Neural cell (in vitro differentiated cells): ENCODE data around the gene PLA2G2E. TPM values are rescaled to one million over a fixed set of nuclear protein-coding genes. Genes with fewer than 3 reads are reported as not detected.
A peak's percentile ranks its signal among the peaks of the same experiment; 100 is the strongest.

ENCODE experiments used
- H2AFZ ChIP-seq: fragments of 200-600, 300-800 bp; sonication (generic), shearing (Covaris generic); 2 replicates; pipeline ENCODE4 v1.6.0; 2014; ENCODE audit warnings: low read depth, mild to moderate bottlenecking, antibody characterized with exemption, low read length, moderate library complexity
- H3F3A ChIP-seq: fragments of 200-600 bp; shearing (Covaris generic); 2 replicates; pipeline ENCODE4 v1.6.1; 2016; ENCODE audit warnings: mild to moderate bottlenecking, moderate library complexity, mixed read lengths, antibody characterized with exemption, low read length; ENCODE audit not compliant: insufficient read depth, poor library complexity, severe bottlenecking
- H3K27ac ChIP-seq: fragments of 200-600, 300-800 bp; sonication (generic), shearing (Covaris generic); 2 replicates; pipeline ENCODE4 v1.5.1; 2014; ENCODE audit warnings: mild to moderate bottlenecking, low read length, moderate library complexity
- H3K27me3 ChIP-seq: fragments of 300-800, 200-600 bp; sonication (generic), shearing (Covaris generic); 2 replicates; pipeline ENCODE4 v1.6.0; 2014; ENCODE audit warnings: mild to moderate bottlenecking, low read depth, low read length, moderate library complexity; ENCODE audit not compliant: insufficient read depth
- H3K36me3 ChIP-seq: fragments of 300-800, 200-600 bp; sonication (generic), shearing (Covaris generic); 2 replicates; pipeline ENCODE4 v1.5.1; 2014; ENCODE audit warnings: mild to moderate bottlenecking, antibody characterized with exemption, low read length, moderate library complexity; ENCODE audit not compliant: insufficient read depth
- H3K4me2 ChIP-seq: fragments of 300-800, 200-600 bp; sonication (generic), shearing (Covaris generic); 2 replicates; pipeline ENCODE4 v1.6.0; 2014; ENCODE audit warnings: mild to moderate bottlenecking, low read length
- H3K4me3 ChIP-seq: fragments of 300-800, 200-600 bp; sonication (generic), shearing (Covaris generic); 2 replicates; pipeline ENCODE4 v1.5.1; 2014; ENCODE audit warnings: mild to moderate bottlenecking, low read length, moderate library complexity
- H3K79me2 ChIP-seq: fragments of 200-600 bp; shearing (Covaris generic); replicated peaks from 2 replicates; pipeline ENCODE4 v1.6.0; 2014; ENCODE audit warnings: mild to moderate bottlenecking, low read length, moderate library complexity; ENCODE audit not compliant: insufficient read depth
- H3K9ac ChIP-seq: fragments of 300-800, 200-600 bp; sonication (generic), shearing (Covaris generic); 2 replicates; pipeline ENCODE4 v1.6.1; 2016; ENCODE audit warnings: mild to moderate bottlenecking, low read length, mixed read lengths
- H3K9me2 ChIP-seq: fragments of 200-600 bp; shearing (Covaris generic); 2 replicates; pipeline ENCODE4 v1.6.1; 2016; ENCODE audit warnings: mild to moderate bottlenecking, low read length, mixed read lengths; ENCODE audit not compliant: insufficient read depth
- H3K9me3 ChIP-seq: fragments of 200-600, 300-800 bp; sonication (generic), shearing (Covaris generic); 2 replicates; pipeline ENCODE4 v1.6.1; 2016; ENCODE audit warnings: mild to moderate bottlenecking, mixed run types, low read length, moderate library complexity, mixed read lengths
- H4K20me1 ChIP-seq: fragments of 200-600 bp; shearing (Covaris generic); 2 replicates; pipeline ENCODE4 v1.6.1; 2016; ENCODE audit warnings: mild to moderate bottlenecking, mixed run types; ENCODE audit not compliant: insufficient read depth
- EP300 ChIP-seq: fragments of 450-650 bp; conservative IDR thresholded peaks from 2 replicates; pipeline ENCODE4 v1.6.1; 2014; ENCODE audit warnings: antibody characterized with exemption, mild to moderate bottlenecking, moderate library complexity; ENCODE audit not compliant: poor library complexity, severe bottlenecking
- EZH2 ChIP-seq: fragments of 200-600, 300-800 bp; shearing (Covaris generic), sonication (generic); IDR thresholded peaks from 2 replicates; pipeline ENCODE4 v1.6.1; 2014; ENCODE audit warnings: antibody characterized with exemption, low read length, borderline replicate concordance, mild to moderate bottlenecking; ENCODE audit not compliant: insufficient read depth, poor library complexity, severe bottlenecking
- MXI1 ChIP-seq: fragments of 450-650 bp; conservative IDR thresholded peaks from 2 replicates; pipeline ENCODE4 v1.6.1; 2014; ENCODE audit warnings: antibody characterized with exemption, mild to moderate bottlenecking; ENCODE audit not compliant: poor library complexity, severe bottlenecking
- POLR2AphosphoS5 ChIP-seq: IDR thresholded peaks from 2 replicates; pipeline ENCODE4 v1.6.1; 2012
- RAD21 ChIP-seq: fragments of 450-650 bp; conservative IDR thresholded peaks from 2 replicates; pipeline ENCODE4 v1.6.1; 2014; ENCODE audit warnings: antibody characterized with exemption, mild to moderate bottlenecking, moderate library complexity
- SMC3 ChIP-seq: fragments of 450-650 bp; conservative IDR thresholded peaks from 2 replicates; pipeline ENCODE4 v1.6.1; 2014; ENCODE audit warnings: antibody characterized with exemption, mild to moderate bottlenecking, moderate library complexity; ENCODE audit not compliant: poor library complexity
- TAF1 ChIP-seq: IDR thresholded peaks from 2 replicates; pipeline ENCODE4 v1.6.1; 2012; ENCODE audit warnings: low read depth
- polyA plus RNA-seq: library from polyadenylated mRNA; depleted of rRNA; stranded (reverse); fragments of >200 nt; gene quantifications from 2 replicates; pipeline ENCODE4 v1.2.3, GENCODE V29; 2014
- TF ChIP-seq, protein P1 (sequence below): IDR thresholded peaks from 2 replicates; pipeline ENCODE4 v1.6.1; 2012; ENCODE audit warnings: borderline replicate concordance
- TF ChIP-seq, protein P2 (sequence below): fragments of 450-650 bp; IDR thresholded peaks from 2 replicates; pipeline ENCODE4 v1.5.1; 2014; ENCODE audit warnings: antibody characterized with exemption, mild to moderate bottlenecking, moderate library complexity; ENCODE audit not compliant: poor library complexity, severe bottlenecking

Gene PLA2G2E
- polyA plus RNA-seq, 1 donor from 2014 or later: not detected

GRCh38 chr1:19920132-19920710 is 3.2 kb downstream of the PLA2G2E start:
- Histone ChIP-seq H3K79me2 (no peaks in the 10 kb centered on the region), H3K27me3 (no peaks in the 10 kb centered on the region), H3K9ac (no peak overlapping the region), H3K4me3 (no peak overlapping the region), H3K9me2 (no peaks in the 10 kb centered on the region), H3K9me3 (no peaks in the 10 kb centered on the region), H3F3A (no peaks in the 10 kb centered on the region), H2AFZ (no peak overlapping the region), H4K20me1 (no peaks in the 10 kb centered on the region), H3K36me3 (no peaks in the 10 kb centered on the region), H3K27ac (no peak overlapping the region), H3K4me2 (no peak overlapping the region)
- no peak for TF ChIP-seq MXI1
- no peak for TF ChIP-seq SMC3
- no peak for TF ChIP-seq POLR2AphosphoS5
- TF ChIP-seq, protein P1, sequence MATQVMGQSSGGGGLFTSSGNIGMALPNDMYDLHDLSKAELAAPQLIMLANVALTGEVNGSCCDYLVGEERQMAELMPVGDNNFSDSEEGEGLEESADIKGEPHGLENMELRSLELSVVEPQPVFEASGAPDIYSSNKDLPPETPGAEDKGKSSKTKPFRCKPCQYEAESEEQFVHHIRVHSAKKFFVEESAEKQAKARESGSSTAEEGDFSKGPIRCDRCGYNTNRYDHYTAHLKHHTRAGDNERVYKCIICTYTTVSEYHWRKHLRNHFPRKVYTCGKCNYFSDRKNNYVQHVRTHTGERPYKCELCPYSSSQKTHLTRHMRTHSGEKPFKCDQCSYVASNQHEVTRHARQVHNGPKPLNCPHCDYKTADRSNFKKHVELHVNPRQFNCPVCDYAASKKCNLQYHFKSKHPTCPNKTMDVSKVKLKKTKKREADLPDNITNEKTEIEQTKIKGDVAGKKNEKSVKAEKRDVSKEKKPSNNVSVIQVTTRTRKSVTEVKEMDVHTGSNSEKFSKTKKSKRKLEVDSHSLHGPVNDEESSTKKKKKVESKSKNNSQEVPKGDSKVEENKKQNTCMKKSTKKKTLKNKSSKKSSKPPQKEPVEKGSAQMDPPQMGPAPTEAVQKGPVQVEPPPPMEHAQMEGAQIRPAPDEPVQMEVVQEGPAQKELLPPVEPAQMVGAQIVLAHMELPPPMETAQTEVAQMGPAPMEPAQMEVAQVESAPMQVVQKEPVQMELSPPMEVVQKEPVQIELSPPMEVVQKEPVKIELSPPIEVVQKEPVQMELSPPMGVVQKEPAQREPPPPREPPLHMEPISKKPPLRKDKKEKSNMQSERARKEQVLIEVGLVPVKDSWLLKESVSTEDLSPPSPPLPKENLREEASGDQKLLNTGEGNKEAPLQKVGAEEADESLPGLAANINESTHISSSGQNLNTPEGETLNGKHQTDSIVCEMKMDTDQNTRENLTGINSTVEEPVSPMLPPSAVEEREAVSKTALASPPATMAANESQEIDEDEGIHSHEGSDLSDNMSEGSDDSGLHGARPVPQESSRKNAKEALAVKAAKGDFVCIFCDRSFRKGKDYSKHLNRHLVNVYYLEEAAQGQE: no peak
- TF ChIP-seq RAD21: no peak
- no peak for TF ChIP-seq EZH2
- TF ChIP-seq TAF1: no peak
- TF ChIP-seq EP300: no peak
- TF ChIP-seq, protein P2, sequence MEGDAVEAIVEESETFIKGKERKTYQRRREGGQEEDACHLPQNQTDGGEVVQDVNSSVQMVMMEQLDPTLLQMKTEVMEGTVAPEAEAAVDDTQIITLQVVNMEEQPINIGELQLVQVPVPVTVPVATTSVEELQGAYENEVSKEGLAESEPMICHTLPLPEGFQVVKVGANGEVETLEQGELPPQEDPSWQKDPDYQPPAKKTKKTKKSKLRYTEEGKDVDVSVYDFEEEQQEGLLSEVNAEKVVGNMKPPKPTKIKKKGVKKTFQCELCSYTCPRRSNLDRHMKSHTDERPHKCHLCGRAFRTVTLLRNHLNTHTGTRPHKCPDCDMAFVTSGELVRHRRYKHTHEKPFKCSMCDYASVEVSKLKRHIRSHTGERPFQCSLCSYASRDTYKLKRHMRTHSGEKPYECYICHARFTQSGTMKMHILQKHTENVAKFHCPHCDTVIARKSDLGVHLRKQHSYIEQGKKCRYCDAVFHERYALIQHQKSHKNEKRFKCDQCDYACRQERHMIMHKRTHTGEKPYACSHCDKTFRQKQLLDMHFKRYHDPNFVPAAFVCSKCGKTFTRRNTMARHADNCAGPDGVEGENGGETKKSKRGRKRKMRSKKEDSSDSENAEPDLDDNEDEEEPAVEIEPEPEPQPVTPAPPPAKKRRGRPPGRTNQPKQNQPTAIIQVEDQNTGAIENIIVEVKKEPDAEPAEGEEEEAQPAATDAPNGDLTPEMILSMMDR: no peak

- H3K27ac ChIP-seq: no peak overlapping the region
- no peaks in the 10 kb centered on the region for H4K20me1 ChIP-seq
- H3K9me3 ChIP-seq: no peaks in the 10 kb centered on the region
- H3K79me2 ChIP-seq: no peaks in the 10 kb centered on the region
- TF ChIP-seq, protein P2: peak; percentile 97
- peak; percentile 99 for TF ChIP-seq SMC3
- no peak for TF ChIP-seq EP300
- peak; percentile 99 for TF ChIP-seq RAD21
- no peaks in the 10 kb centered on the region for H3K27me3 ChIP-seq
- no peaks in the 10 kb centered on the region for H3K9me2 ChIP-seq
- no peaks in the 10 kb centered on the region for H3K36me3 ChIP-seq
- H3K4me3 ChIP-seq: no peak overlapping the region
- no peaks in the 10 kb centered on the region for H3F3A ChIP-seq
- no peak overlapping the region for H3K4me2 ChIP-seq
- no peak overlapping the region for H2AFZ ChIP-seq
- no peak overlapping the region for H3K9ac ChIP-seq
Observed at GRCh38 chr1:19918057-19918456, 5.4 kb downstream of the PLA2G2E start.
